GM21528 (cell line): ENCODE results near the gene SFSWAP.
"Not testable (repeated sequence)": the region's sequence is repeated elsewhere in the genome, so short reads cannot be mapped to it uniquely, and the experiment has no call there.

ENCODE experiments used
- ATAC-seq: cut with Tn5 transposase; IDR thresholded peaks from one replicate; pipeline ENCODE4 v1.9.1; 2021; ENCODE audit warnings: mild to moderate bottlenecking, moderate library complexity; ENCODE audit not compliant: unreplicated experiment, low FRiP score

Gene SFSWAP

DNA sequence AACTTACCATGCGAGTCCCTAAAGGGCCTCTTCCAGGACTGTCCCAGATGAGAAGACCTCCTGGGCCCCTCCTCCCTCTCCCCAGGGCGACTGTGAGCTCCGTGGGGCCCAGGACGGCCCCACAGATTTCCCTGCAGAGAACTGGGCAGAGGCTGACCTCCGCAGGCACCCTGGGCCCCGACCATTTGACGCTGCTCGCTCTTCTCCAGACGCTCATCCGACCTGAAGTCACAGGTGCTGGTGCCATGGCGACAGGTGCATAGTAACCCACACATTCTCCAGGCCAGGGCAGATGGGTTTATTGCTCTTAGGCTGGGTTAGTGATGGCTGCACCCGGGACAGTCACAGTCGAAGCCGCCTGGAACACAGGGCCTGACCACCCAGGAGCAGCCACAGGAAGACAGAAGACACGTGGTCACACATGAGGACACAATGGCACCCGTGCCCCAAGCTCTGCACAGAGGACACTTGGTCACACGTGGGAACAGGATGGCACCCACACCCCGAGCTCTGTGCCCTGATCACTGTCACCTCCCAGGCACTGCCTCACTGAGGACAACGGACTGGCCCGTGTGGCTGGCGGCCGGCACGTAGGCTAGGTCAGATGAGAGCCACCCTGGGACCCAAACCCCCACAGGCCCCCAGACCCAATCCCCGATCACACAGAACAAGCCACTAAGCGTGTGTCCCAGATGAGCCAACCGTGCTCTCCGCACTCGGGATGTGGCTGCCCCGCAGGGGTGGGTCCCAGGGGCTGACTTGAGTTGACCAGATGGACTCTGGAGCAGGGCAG lies 32.3 kb upstream of the SFSWAP start:
- ATAC-seq: not testable (repeated sequence)

DNA sequence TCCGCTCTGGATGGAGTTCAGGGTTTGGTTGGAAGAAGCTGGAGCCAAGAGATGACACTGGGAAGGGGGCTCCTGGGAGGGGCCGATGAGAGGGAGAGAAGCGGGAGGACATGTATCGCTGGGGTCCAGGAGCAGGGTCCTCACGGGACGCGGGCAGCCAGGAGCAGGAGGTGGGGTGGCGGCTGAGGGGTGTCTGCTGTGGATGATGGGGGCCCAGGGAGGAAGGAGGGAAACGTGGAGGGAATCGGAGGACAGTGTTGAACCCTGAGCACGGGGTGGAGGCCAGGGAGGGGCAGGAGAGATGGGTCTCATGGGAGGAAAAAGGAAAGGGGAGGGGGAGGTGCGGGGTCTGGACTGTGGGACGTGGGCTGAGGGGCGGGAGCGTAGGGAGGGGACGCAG lies 31.7 kb upstream of the SFSWAP start:
- not testable (repeated sequence) for ATAC-seq

DNA sequence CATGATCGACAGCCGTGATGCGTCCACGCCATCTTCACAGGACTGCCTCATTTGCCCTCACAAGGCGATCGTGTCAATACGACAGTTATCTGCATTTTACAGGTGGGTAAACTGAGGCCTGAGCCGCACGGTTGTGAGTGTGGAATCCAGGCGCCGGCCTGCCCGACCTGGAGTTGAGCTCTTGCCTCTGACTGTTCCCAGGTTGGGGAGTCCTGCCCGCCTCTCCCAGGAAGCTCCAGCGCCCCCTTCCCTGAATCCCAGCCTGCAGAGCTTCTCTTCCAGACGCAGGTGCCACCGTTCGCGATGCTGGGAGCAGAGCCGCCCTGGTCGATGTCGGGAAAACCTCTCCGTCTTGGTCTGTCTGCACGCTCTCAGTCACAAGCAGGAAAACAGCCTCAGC lies 31.1 kb upstream of the SFSWAP start:
- not testable (repeated sequence) for ATAC-seq

DNA sequence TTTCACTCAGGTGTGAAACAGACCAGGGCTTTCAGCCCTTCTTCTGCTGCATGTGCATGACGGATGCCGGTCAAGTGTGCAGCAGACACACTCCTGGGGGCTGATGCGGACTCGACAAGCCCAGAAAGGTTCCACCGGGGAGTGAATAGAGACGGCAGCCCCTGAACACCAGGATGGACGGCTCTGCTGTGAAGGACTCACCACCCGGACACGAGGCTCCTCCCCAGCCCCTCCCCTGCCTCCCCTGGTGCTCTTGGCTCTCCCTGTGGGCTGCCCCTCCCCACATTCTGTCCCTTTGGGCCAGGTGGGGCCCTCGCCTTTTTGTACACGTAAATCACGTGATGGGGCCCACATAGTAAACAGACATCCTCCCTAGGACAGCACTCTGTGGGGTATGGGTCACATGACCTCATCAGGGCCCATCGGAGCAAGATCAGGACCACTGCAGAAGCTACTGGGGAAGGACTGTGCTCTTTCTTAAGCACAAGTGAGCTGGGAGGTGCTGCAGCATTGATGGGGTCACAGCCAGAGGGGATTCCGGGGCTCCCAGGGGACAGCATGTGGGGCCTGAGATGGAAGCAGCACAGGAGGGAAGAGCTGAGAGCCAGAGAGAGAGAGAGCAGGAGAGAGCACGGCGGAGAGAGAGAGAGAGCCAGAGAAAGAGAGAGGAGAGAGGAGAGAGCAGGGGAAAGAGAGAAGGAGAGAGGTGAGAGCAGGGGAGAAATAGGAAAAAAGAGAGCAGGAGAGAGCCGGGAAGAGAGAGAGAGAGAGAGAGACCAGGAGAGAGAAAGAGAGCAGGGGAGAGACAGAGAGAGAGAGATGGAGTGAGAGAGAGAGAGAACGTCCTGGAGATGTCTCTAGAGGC lies 30.3 kb upstream of the SFSWAP start:
- ATAC-seq: not testable (repeated sequence)

DNA sequence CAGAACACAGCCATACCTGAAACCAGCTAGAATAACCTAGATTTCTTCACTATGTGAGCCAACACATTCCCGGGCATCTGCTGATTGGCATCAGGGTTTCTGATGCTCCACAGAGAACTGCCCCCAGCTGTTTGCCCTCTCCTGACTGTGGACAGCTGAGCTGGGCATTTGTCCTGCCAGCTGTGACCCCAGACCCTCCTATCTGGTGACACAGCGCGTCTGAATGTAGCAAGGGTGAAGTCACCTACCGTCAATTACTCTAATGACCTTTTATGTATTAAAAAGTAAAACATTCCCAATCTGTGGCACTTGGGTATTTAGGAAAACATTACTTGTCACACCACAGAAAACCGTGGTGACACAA lies 29.7 kb upstream of the SFSWAP start:
- no peak for ATAC-seq

DNA sequence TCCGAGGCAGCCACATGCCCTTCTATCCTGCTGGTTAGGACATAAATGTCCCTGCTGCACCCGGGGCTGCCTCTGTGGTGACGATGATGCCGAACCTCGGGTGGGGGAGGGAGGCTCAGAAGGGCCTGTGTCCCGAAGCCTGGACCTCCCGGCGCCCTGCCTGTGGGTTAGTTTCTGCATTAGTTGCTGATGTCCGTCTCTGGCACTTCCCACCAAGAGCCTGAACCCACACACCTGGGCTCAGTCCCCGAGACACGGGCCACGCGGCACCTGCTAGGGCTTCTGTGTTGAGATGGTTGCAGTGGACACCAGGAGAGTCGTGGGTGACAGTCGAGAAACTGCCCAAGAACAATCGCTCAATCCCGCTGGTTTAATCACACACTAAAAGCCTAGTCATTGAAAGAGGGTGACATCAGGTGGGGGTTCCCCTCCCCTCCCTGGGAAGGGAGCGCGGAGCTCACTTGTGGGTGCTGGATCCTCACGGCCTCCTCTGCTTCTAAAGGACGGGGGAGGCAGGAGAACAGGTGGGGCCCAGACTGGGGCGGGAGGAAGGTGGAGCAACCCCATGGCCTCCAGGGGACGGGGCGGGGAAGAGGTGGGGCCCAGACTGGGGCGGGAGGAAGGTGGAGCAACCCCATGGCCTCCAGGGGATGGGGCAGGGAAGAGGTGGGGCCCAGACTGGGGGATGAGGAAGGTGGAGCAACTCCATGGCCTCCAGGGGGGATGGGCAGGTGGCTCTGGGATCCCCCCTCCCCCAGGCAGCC lies 29.0 kb upstream of the SFSWAP start:
- ATAC-seq: peak; percentile 100

DNA sequence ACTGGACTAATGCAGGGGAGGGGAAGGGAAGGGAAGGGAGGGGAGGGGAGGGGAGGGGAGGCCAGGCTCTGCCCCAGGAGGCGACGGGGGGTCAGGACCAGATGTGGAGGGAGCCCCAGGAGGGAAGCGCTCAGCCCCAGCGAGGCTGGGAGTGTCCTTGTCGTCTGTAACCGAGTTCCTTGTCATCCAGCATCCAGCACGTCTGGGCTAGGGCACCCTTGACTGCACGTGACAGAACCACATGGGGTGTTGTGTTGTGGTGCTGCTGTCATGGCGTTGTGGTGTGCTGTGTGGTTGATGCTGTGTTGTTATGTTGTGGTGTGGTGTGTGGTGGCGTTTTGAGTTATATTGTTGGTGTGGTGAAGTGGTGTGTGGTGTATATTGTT lies 28.4 kb upstream of the SFSWAP start:
- peak; percentile 7 for ATAC-seq

DNA sequence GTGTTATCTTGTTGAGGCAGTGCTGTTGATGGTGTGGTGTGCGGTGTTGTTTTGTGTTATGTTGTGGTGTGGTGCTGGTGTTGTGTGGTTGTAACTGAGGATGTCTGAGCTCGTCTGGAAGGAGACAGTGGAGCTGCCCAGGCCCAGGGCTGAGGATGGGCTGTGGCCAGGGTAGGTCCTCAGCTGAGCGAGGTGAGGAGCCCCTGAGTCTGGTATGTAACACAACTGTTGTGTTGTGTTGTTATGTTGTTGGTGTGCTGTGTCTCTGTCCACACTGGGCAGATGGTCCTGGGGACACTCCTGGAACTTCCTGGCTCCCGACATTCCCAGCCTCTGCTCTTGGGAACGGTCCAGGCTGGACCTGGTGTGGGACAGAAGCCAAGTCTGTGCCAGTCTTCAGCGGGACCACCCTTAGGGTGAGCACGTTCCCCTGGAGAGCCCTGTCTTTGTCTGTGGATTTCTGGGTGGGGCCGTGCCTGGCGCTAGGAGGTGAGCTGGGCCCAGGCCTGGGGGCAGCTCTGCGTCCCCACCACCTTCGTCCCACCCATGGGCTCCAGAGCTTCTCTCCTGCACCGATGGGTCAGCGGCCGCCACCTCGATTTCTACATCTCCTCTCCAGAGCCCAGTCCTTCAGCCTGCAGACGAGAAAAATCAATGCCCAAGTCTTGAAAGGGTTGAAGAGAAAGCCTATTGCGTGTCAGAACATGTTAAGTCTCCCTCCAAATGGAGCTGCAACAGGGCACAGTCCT lies 27.4 kb upstream of the SFSWAP start:
- no peak for ATAC-seq

DNA sequence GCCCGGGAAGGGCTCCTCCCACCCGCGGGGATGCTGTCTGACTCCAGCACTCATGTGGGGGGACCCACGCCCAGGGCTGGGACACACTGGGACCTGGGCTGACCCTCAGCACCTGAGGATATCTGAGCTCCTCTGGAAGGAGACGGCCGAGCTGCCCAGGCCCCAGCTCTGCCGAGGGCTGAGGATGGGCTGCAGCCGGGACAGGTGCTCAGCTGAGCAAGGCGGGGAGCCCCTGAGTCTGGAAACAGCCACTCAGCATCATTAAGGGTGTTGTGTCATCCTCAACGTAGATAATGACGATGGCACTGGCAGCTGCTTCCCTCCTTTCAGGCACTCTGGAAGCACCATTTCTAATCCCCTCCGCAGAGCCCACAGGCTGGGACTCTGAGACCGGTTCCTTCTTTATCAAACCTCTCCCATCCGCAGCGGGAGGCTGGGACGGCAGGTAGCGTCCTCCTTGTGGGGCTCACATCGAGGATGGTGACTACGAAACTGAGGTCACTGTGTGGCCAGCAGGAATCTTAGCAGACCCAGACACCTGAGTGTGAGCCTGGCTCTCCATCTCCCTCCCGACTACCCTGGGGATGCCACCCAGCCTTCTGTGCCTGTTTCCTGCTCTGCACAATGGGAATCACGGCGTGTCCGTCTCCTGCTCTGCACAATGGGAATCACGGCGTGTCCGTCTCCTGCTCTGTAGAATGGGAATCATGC lies 26.7 kb upstream of the SFSWAP start:
- ATAC-seq: no peak

DNA sequence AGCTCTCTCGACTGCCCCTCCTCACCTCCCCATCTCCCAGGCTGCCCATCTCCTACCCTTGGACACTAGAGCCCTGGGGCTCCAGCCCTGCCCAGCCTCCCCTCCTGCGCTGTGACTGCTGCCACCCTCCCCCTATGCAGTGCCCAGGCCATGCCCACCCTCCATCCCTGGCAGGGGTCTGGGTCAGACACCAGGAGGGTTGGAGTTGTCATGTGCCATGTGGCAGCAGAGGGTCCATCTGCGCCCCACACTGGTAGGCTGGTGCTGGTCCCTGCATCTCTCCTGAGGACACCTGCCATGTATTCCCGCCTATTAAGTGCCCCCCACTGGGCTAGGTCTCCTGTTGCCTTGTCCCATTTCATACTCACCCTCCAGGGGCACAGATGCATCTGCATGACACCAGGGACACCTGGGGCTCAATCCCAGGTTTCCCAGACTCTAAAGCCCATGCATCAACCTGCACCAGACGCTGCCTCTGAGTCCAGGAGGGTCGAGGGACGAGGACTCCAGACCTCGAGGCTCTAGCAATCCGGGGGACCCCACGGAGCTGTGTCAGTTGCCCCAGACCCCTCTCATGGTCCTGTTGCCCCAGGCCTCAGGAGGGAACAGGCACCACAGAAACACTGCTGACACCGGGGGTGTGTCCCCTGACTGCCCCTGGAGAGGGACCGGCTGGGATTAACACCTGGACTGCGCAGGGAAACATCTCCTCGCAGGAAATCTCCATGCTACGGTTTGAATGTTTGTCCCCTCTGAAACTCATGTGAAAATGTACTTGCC lies 23.4 kb upstream of the SFSWAP start:
- ATAC-seq: no peak

DNA sequence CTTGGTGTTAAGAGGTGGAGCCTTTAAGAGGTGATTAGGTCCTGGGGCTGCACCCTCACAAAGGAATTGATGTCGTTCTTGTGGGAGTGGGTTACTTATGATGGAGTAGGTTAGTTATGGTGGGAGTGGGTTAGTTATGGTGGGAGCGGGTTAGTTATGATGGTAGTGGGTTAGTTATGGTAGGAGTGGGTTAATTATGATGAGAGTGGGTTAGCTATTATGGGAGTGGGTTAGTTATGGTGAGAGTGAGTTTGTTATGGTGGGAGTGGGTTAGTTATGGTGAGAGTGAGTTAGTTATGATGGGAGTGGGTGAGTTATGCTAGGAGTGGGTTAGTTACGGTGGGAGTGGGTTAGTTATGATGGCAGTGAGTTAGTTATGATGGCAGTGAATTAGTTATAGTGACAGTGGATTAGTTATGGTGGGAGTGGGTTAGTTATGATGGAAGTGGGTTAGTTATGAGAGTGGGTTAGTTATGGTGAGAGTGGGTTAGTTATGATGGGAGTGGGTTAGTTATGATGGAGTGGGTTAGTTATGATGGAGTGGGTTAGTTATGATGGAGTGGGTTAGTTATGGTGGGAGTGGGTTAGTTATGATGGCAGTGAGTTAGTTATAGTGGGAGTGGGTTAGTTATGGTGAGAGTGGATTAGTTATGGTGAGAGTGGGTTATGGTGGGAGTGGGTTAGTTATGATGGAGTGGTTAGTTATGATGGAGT lies 22.6 kb upstream of the SFSWAP start:
- no peak for ATAC-seq

DNA sequence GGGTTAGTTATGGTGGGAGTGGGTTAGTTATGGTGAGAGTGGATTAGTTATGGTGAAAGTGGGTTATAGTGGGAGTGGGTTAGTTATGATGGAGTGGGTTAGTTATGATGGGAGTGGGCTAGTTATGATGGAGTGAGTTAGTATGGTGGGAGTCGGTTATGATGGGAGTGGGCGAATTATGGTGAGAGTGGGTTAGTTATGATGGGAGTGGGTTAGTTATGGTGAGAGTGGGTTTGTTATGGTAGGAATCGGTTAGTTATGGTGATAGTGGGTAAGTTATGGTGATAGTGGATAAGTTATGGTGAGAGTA lies 22.1 kb upstream of the SFSWAP start:
- no peak for ATAC-seq

DNA sequence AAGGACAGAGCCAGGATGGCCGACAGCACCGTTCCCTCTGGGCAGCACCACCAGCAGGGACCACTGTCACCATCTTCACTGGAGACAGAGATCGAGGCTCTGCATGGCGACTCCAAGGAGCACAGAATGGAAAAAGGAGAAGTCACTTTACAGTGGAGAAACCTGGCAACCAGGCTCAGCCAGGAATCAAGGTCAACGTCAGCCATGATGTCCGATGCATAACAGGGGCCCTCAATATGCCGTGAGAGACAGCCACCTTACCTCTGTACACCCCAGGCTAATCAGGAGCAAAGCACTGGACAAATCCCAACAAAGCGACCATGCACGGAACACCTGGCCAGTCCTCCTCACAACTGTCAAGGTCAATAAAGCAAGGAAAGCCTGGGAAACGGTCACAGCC lies 20.6 kb upstream of the SFSWAP start:
- ATAC-seq: no peak

DNA sequence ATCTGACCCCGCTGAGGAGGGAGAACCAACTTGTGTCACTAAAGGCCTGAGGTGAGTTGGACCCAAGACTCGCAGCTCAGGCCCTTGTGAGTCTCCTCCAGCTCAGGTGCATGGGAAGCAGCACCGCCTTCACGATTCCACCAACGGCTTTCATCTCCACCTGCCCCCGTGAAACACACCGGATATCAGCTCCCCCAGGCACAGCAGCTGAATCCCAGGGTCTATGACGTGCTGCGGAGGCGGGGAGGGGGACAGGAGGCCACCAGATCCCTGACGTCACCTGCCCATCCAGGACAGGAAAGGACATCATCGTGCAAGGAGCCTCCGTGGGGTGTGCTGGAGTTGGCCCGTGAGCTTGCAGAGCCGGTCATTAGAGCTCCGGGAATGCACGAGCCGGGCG lies 18.5 kb upstream of the SFSWAP start:
- no peak for ATAC-seq

DNA sequence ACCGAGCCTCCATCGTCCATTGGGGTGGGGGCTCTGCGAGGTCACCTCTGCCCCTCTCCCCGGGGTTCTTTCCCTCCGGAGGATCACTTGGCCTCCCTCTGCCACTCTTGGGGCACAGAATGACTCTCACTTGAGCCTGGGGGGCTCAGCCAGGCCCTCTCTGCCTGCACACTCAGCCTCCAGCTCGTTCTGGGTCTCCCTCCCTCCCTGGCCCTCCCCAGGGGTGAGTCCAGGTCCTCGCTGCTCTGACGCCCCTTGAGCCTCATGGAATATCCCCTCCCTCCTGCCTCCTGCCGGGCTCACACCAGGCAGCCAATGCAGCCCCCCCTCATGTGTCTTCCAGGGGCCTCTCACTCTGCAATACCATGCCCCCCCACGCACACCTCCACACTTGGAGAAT lies 17.7 kb upstream of the SFSWAP start:
- no peak for ATAC-seq

DNA sequence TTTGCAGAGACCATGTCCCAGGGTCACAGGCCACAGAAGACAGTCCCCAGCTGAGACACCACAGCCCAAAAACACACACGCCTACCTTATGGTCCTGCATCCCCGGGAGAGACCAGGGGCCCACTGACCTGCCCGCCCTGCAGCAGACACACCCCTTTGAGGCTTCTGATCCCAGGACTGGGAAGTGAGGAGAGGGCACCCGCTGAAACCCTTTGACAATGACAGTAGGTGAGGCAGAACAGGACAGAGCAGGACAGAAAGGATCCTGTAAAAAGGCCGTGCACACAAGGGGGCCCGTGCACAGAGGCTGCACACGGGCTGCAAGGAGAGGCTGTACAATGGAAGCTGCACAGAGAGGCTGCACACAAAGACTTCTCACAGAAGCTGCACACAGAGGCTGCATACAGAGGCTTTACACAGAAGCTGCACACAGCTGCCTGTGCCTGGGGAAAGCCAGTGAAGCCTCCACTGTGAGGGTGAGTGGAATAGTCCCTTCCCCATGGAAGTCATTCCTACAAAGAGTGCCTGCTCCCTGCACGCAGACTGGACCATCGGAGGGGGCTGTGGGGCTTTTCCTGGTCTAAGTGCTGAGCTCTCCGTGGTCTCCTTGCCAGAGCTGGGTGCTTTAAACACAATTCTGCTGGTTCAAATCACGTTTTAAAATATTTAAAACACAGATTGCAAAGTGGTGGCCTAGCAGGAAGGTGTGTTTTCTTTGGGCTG lies 16.6 kb upstream of the SFSWAP start:
- ATAC-seq: no peak

DNA sequence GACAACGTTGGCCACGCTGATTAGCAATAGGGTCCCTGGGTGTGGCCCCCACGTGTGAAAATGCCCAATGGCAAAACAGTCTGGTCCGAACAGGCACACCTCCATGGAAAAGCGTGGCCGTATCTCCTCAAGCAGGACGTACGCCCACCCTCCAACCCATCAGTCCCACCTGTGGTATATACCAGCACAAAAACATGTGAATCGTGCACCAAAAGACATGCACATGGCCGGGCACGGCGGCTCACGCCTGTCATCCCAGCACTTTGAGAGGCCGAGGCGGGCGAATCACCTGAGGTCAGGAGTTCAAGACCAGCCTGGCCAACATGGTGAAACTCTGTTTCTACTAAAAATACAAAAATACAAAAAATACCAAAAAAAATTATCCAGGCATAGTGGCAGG lies 14.9 kb upstream of the SFSWAP start:
- no peak for ATAC-seq

DNA sequence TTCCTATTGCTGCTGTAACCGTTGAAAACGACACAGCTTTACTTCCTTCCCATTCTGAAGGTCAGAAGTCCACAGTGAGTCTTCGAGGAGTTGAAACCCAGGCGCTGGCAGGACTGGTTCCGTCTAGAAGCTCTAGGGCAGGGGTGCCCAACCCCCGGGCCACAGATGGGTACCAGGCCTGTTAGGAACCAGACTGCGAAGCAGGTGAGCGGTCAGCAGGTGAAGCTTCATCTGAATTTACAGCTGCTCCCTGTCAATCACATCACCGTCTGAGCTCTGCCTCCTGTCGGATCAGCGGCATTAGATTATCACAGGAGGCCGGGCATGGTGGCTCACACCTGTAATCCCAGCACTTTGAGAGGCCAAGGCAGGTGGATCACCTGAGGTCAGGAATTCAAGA lies 12.6 kb upstream of the SFSWAP start:
- ATAC-seq: no peak
